HTR-8/SVneo (cell line): ENCODE data around the gene AKAP5.
"Not testable (repeated sequence)": the region's sequence is repeated elsewhere in the genome, so short reads cannot be mapped to it uniquely, and the experiment has no call there.

Source experiments
- DNase-seq: peaks from one replicate; pipeline ENCODE4 v3.0.0; 2011; ENCODE audit warnings: low spot score, mixed read lengths; ENCODE audit not compliant: insufficient read length
- FAIRE-seq: peaks from 2 replicates; lab custom pipeline; 2011; peaks lifted over from hg19 to GRCh38; lab: Jason Lieb, UNC

Gene AKAP5

GRCh38 chr14:64500088-64500487, 34.8 kb downstream of the AKAP5 start:
- FAIRE-seq: no peak
- no peak for DNase-seq

DNA sequence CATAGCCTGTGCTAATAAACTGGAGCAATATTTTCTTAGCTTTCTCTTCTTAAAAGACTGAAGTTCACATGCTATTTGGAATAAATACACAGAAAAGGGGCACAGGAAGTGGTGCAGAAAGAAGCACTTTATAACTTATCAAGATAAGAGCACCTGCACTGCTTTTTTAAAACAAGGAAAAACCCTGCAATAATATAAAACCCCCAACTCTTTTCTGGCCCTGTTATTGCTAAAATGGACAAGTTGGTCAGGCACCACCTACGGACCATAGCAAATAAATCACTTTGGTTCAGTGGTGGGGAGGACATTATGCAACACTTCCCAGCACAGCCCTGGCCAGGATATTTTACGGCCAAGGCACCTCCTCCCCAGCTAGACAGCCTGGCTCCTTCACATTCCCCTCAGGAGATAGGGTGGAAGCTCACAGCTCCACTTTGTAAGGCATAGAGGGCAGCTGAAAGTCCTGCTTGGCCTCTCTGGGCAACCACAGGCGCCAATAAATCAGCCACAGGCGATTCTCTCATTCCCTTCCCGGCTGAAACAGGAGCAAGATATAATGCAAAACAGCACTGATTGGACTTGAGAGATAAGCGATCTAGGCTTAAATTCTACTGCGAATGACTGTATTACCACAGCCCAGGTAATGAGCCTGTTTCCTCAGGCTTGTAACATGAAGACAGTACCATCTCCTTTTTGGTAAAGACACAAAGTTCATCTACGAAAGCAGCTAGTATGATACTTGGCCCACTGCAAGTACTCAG, 36.3 kb downstream of the AKAP5 start:
- FAIRE-seq (peak; percentile 99), DNase-seq (peak; percentile 94)

- FAIRE-seq: no peak
- no peak for DNase-seq
Measured at GRCh38 chr14:64502456-64502855, 37.2 kb downstream of the AKAP5 start.

DNA sequence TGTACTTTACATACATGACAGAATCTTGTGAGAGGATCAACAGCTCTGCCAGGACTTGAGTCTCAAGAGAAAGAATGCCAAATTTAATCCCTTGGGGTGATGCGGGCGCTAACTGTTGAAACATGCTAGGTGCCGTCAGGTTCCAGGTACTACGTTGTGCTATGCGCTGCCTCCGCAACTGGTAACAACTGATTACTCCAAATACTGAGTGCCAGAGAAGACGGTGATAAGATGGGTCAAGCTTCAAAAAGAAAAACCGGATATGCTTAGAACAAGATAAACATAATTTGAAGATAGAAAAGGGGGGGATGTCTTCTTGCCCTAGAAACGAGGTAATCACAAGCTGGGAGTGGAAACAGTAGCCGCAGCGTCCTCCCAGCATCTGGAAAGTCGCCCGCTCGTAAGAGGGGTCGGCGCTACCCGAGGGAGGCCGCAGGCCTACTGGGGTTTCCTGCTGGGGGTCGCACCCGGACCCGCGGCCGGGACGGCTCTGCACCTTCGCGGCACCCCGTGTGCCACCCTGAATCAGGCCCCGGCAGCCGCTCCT, 37.7 kb downstream of the AKAP5 start:
- FAIRE-seq (no peak), DNase-seq (no peak)

GRCh38 chr14:64503434-64504309, 38.4 kb downstream of the AKAP5 start, which contains the start of gene ZBTB25:
TSS of gene ZBTB25 (minus strand) at chr14:64503838. CDS start at chr14:64490533, 13,305 bp downstream.
- FAIRE-seq (peak; percentile 100), DNase-seq (peak; percentile 98)

DNA sequence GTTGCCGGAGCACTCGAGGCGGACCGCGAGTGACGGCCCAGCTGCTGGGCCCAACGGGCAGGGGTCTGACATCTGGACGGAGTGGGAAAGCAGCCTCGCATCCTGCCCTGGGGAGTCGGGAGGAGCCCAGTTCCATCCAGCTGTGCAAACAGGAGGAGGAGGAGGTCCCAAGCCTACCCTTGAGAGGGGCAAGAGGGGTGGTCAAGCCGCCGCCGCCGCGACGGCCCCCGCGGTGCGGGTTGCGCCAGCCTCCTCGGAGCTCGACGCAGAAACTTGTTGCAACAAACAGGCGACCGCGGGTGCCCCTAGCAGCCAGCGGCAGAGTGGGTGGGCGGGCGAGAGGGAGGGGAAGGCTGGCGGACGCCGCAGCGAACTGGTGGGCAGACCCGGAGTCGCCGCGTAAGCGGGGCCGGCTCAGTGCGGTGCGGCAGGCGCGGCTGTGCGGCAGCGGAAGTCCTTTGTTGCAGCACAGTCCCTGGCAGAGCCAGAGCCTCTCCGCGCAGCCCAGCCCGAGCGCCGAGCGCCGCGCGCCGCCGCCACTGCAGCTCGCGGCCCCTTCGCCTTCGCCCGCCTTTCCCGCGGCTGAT, 39.1 kb downstream of the AKAP5 start, which contains the start of gene ZBTB1:
Gene ZBTB1 (plus strand): TSS at position 461 of the 587 bp plus-strand sequence. CDS start 16,735 bp downstream, outside the sequence.
- DNase-seq: peak; percentile 87
- FAIRE-seq: no peak

DNA sequence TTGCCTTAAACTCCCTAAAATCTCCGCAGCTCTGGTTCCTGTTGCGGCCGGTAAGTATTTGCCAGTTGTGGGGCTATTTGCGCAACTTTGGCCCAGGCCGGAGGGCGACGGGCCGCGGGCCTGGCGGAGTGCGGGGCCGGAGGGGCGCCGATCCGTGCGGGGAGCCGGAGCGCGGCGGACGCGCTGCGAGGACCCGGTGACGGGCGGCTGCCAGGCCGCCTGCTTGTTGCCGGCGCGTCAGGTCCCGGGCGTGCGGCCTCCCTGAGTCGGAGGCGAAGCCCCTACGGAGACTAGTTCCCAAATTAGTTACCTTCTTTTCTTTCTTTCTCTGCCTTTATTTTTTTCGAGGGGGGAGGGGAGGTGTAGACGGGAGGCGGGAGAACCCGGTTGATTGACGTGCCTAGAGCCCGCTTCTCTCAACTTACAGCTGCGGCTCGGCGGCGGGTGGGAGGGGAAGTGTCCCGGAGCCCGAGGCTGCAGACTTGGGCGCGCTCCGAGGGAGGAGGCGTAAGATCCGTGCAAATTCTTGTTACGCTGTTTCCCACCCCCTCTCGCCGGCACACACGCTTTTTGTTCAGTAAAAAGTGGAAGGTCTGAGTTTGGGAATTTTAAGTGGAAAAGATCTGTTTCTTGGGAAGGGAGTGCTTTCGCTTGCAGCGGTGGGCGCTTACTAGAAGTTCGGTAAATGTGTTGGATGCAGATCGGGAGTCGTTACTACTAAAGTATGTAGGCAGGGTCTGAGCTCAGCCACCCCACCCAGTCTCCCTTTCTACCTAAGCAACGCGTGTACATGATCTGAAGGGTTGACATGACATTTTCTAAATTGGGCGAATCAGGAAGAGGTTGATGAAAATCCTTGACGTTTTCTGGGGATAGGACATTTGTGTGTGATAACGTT, 39.8 kb downstream of the AKAP5 start:
- DNase-seq: peak; percentile 99
- no peak for FAIRE-seq

DNA sequence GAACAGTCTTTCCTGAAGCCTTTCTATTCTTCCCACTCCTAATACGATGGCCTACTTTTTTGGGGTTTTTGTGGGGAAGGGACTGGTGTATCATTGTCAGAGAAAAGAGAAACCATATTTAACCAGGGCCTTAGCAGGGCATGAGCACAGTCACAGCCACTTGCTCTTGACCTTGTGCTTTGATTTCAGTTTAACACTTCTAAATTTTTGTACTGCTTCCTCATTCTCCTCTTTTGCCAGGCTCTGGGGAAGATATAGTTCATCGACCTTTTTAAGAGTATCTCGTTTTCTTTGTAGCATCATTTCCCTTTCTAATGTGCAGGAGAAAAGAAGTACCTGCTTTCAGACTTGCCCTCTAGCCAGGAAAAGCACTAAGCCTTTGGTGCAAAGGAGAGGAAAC, 41.4 kb downstream of the AKAP5 start:
- DNase-seq (no peak), FAIRE-seq (no peak)

DNA sequence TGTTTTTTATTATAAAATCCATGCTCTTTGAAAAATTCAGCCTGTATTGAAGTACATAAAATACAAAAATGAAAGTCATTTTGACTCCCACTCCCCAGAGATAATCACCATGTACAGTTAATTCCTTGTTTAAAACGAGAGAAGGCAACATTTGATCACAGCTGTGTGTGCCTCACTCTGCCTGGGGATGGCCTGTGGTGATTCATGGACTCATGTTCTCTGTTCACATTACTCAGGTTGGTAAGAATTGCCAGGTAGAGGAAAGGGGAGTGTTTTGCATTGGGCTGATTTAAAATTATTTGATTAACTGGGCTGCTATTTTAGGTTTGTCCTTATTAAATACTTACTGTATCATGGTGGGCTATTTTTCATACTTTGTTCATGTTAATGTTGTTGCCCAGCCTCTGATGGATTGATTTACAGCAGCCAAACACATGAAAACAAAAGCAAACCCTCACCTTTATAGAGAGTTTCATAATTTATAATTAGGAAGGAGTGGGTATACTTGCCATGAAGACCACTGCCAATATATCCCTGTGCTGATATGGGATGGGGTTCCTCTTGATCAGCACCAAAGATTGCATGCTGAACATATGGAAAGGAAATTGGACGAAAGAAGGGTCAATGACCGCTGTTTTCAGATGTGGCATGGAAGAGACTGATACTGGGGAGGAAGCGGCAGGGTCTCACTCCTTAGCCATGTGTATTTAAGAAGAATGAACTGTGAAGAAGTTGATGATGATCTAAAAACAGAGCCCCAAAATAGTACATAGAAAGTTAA, 42.3 kb downstream of the AKAP5 start:
- FAIRE-seq (peak; percentile 93), DNase-seq (peak; percentile 57)

- no peak for DNase-seq
- peak; percentile 80 for FAIRE-seq
Measured at GRCh38 chr14:64508215-64508776, 43.0 kb downstream of the AKAP5 start.

DNA sequence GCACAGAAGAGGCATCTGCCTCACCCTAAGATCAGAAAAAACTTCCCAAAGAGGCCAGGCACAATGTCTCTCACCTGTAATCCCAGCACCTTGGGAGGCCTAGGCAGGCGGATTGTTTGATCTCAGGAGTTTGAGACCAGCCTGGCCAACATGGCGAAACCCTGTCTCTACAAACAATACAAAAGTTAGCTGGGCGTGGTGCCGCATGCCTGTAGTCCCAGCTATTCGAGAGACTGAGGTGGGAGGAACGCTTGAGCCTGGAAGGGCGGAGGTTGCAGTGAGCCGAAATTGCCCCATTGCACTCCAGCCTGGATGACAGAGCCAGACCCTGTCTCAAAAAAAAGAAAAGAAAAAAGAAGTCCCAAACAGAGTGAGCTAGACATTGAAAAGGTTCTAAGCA, 43.7 kb downstream of the AKAP5 start:
- no peak for DNase-seq
- FAIRE-seq: no peak

- FAIRE-seq (peak; percentile 99), DNase-seq (peak; percentile 90)
Measured at GRCh38 chr14:64510825-64511671, 45.7 kb downstream of the AKAP5 start.

DNA sequence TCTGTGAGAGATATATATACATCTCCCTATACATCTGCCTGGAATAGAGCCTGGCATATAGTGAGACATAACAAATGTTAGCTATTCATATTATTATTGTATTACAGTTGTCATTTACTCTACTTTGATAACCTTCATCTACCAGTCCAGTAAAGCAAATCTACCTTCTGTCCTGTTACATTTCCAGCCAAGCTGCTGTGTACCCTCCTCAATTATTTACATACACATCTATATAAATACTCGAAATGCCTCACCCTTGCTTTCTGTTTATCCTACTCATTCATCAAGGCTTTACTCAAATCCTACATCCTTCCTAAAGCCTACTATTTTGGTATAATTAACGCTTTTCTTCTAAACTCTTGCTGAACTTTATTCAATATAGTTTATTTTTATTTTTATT, 48.0 kb downstream of the AKAP5 start:
- FAIRE-seq: no peak

GRCh38 chr14:64515053-64515452, 49.8 kb downstream of the AKAP5 start:
- FAIRE-seq (peak; percentile 86), DNase-seq (no peak)

More for the DNA sequence above, 48.0 kb downstream of the AKAP5 start:
- DNase-seq: no peak

GRCh38 chr14:64516969-64517368, 51.7 kb downstream of the AKAP5 start:
- FAIRE-seq: peak; percentile 97
- no peak for DNase-seq

DNA sequence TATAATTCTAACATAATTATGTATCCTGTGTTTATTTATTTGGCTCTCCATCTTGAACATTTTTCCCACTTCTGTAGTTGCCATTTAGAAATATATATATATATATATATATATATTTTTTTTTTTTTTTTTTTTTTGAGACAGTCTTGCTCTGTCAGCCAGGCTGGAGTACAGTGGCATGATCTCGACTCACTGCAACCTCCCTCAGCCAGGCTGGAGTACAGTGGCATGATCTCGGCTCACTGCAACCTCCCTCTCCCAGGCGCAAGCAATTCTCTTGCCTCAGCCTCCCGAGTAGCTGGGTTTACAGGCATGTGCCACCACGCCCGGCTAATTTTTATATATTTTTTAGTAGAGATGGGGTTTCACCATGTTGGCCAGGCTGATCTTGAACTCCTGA, 52.4 kb downstream of the AKAP5 start:
- peak; percentile 76 for FAIRE-seq

DNA sequence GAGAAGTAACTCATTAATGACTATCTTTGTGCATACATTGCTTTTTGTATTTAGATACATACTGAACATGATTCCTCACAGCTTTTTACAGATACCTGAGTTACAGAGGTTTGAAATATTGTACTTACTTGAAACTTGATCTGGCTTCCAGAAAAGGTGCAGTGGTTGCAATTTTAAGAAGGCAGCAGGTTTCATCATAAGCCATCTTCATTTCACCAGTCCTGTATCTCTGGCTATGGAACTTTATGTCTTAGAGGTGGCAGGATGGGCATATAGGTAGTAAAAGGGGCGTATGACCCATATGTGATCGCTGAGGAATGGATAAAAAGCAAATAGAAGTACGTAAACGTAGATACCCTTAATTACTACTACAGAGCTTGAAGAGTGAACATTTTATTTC, 52.9 kb downstream of the AKAP5 start:
- FAIRE-seq (peak; percentile 96), DNase-seq (no peak)

More for the DNA sequence above, 52.4 kb downstream of the AKAP5 start:
- DNase-seq: not testable (repeated sequence)
